HG02571 (cell line): ENCODE results near the gene RUSF1.
A peak's percentile ranks its signal among the peaks of the same experiment; 100 is the strongest.
"Not testable (repeated sequence)": the region's sequence is repeated elsewhere in the genome, so short reads cannot be mapped to it uniquely, and the experiment has no call there.

Experiments used
- ATAC-seq: cut with Tn5 transposase; IDR thresholded peaks from one replicate; pipeline ENCODE4 v1.9.1; 2021; ENCODE audit warnings: mild to moderate bottlenecking, moderate library complexity; ENCODE audit not compliant: unreplicated experiment

The RUSF1 gene

GRCh38 chr16:31487720-31488467, 20.3 kb downstream of the RUSF1 start:
- ATAC-seq = peak; percentile 69

- ATAC-seq = no peak
These were observed 21.0 kb downstream of the RUSF1 start for GRCh38 chr16:31487071-31487719.

- ATAC-seq = no peak
These were observed 22.1 kb downstream of the RUSF1 start for GRCh38 chr16:31486045-31486444.

- ATAC-seq = no peak
These were observed 22.6 kb downstream of the RUSF1 start for GRCh38 chr16:31485571-31485970.

GRCh38 chr16:31484491-31485171, 23.6 kb downstream of the RUSF1 start:
- ATAC-seq = no peak

GRCh38 chr16:31484048-31484447, 24.1 kb downstream of the RUSF1 start:
- ATAC-seq = not testable (repeated sequence)

- ATAC-seq = no peak
These were observed 25.1 kb downstream of the RUSF1 start, which contains the start of gene SLC5A2 for GRCh38 chr16:31483081-31483480. Gene SLC5A2, plus strand, starts transcription at chr16:31483123. Its CDS starts 14 bp downstream, at chr16:31483137.

GRCh38 chr16:31480851-31481536, 27.2 kb downstream of the RUSF1 start:
- no peak for ATAC-seq

- no peak for ATAC-seq
These were observed 28.4 kb downstream of the RUSF1 start for GRCh38 chr16:31479751-31480150.

- ATAC-seq = no peak
These were observed 29.2 kb downstream of the RUSF1 start for GRCh38 chr16:31478956-31479355.

- peak; percentile 11 for ATAC-seq
These were observed 30.7 kb downstream of the RUSF1 start for GRCh38 chr16:31477220-31478216.

- ATAC-seq = peak; percentile 56
These were observed 31.6 kb downstream of the RUSF1 start for GRCh38 chr16:31476303-31477219.

GRCh38 chr16:31475946-31476302, 32.3 kb downstream of the RUSF1 start:
- no peak for ATAC-seq

- no peak for ATAC-seq
These were observed 33.1 kb downstream of the RUSF1 start for GRCh38 chr16:31474773-31475738.

- no peak for ATAC-seq
These were observed 33.9 kb downstream of the RUSF1 start for GRCh38 chr16:31474173-31474714.

GRCh38 chr16:31473264-31473984, 34.8 kb downstream of the RUSF1 start:
- no peak for ATAC-seq

- ATAC-seq = no peak
These were observed 35.4 kb downstream of the RUSF1 start for GRCh38 chr16:31472709-31473203.
